DND-41 (cell line): Measurements from ENCODE around the gene OR11H6.

ENCODE experiments used
- ATAC-seq: fragments of 200-7000 bp; cut with Tn5 transposase; 3 replicates; pipeline ENCODE4 v1.9.1; 2021; ENCODE audit warnings: low read depth; ENCODE audit not compliant: insufficient read depth
- DNase-seq: peaks from one replicate; pipeline ENCODE4 v3.0.0-alpha.2; 2020
- H2AFZ ChIP-seq: 2 replicates; pipeline ENCODE4 v1.6.0; 2012; ENCODE audit warnings: low read depth, low read length
- H3K27ac ChIP-seq: 2 replicates; pipeline ENCODE4 v1.5.1; 2012; ENCODE audit warnings: low read length, inconsistent platforms
- H3K27me3 ChIP-seq: fragments of 200-600 bp; sonication (generic); 2 replicates; pipeline ENCODE4 v1.6.0; 2012; ENCODE audit warnings: low read length, mild to moderate bottlenecking, inconsistent platforms; ENCODE audit not compliant: insufficient read depth, poor library complexity
- H3K36me3 ChIP-seq: 2 replicates; pipeline ENCODE4 v1.5.1; 2012; ENCODE audit warnings: low read length, inconsistent platforms; ENCODE audit not compliant: insufficient read depth
- H3K4me1 ChIP-seq: 2 replicates; pipeline ENCODE4 v1.5.1; 2012; ENCODE audit warnings: mild to moderate bottlenecking, low read length; ENCODE audit not compliant: insufficient read depth
- H3K4me2 ChIP-seq: 2 replicates; pipeline ENCODE4 v1.6.0; 2012; ENCODE audit warnings: mild to moderate bottlenecking, moderate library complexity, low read length, inconsistent platforms; ENCODE audit not compliant: insufficient read depth
- H3K4me3 ChIP-seq, 2 experiments: fragments of 200-600 bp in 1 of 2; shearing (Covaris generic) in 1 of 2; 2 replicates each; pipeline ENCODE4 v1.5.1; 2012 to 2016; ENCODE audit warnings: inconsistent platforms in 2 of 2, low read length in 2 of 2, mild to moderate bottlenecking in 2 of 2, low read depth in 1 of 2, moderate library complexity in 1 of 2
- H3K79me2 ChIP-seq: 2 replicates; pipeline ENCODE4 v1.6.0; 2012; ENCODE audit warnings: low read length, inconsistent platforms; ENCODE audit not compliant: insufficient read depth
- H3K9ac ChIP-seq: 2 replicates; pipeline ENCODE4 v1.6.0; 2012; ENCODE audit warnings: low read depth, mild to moderate bottlenecking, inconsistent platforms, low read length, moderate library complexity
- H3K9me3 ChIP-seq: 2 replicates; pipeline ENCODE4 v1.5.1; 2012; ENCODE audit warnings: low read length, moderate library complexity, mild to moderate bottlenecking, inconsistent platforms; ENCODE audit not compliant: insufficient read depth, severe bottlenecking
- H4K20me1 ChIP-seq: 2 replicates; pipeline ENCODE4 v1.6.0; 2012; ENCODE audit warnings: low read length; ENCODE audit not compliant: insufficient read depth
- CTCF ChIP-seq: IDR thresholded peaks from 2 replicates; pipeline ENCODE4 v1.5.1; 2012; ENCODE audit warnings: borderline replicate concordance, low read length, moderate library complexity, mild to moderate bottlenecking; ENCODE audit not compliant: poor library complexity, severe bottlenecking; ENCODE audit errors: extremely low read depth
- EZH2 ChIP-seq: IDR thresholded peaks from 3 replicates; pipeline ENCODE4 v1.6.1; 2012; ENCODE audit warnings: borderline replicate concordance, low read depth, mild to moderate bottlenecking, moderate library complexity, low read length, inconsistent platforms; ENCODE audit not compliant: severe bottlenecking

OR11H6 gene

GRCh38 chr14:20195911-20196310, 27.6 kb upstream of the OR11H6 start:
- no peaks in the 10 kb centered on the region for H3K9me3 ChIP-seq
- no peaks in the 10 kb centered on the region for H3K79me2 ChIP-seq
- H3K4me2 ChIP-seq: no peak overlapping the region
- ATAC-seq (no peak), DNase-seq (no peak)
- no peak for TF ChIP-seq EZH2
- TF ChIP-seq CTCF: peak; percentile 46
- H3K36me3 ChIP-seq: no peaks in the 10 kb centered on the region
- no peaks in the 10 kb centered on the region for H4K20me1 ChIP-seq
- H3K27ac ChIP-seq: no peak overlapping the region
- H2AFZ ChIP-seq: no peak overlapping the region
- H3K4me1 ChIP-seq: no peaks in the 10 kb centered on the region
- H3K27me3 ChIP-seq: peaks cover 3% of the 10 kb centered on the region
- H3K9ac ChIP-seq: no peak overlapping the region
- H3K4me3 ChIP-seq: no peak overlapping the region

GRCh38 chr14:20197459-20197858, 26.1 kb upstream of the OR11H6 start:
- DNase-seq (no peak), ATAC-seq (no peak)
- H4K20me1 ChIP-seq: no peaks in the 10 kb centered on the region
- no peak overlapping the region for H3K4me2 ChIP-seq
- no peaks in the 10 kb centered on the region for H3K79me2 ChIP-seq
- no peak overlapping the region for H3K4me3 ChIP-seq
- no peaks in the 10 kb centered on the region for H3K9me3 ChIP-seq
- peaks cover 3% of the 10 kb centered on the region for H3K27me3 ChIP-seq
- H3K9ac ChIP-seq: no peak overlapping the region
- H2AFZ ChIP-seq: no peak overlapping the region
- no peak for TF ChIP-seq EZH2
- TF ChIP-seq CTCF: no peak
- H3K27ac ChIP-seq: no peak overlapping the region
- no peaks in the 10 kb centered on the region for H3K4me1 ChIP-seq
- H3K36me3 ChIP-seq: no peaks in the 10 kb centered on the region

- H2AFZ ChIP-seq: no peak overlapping the region
- no peak overlapping the region for H3K27ac ChIP-seq
- no peaks in the 10 kb centered on the region for H3K9me3 ChIP-seq
- H3K36me3 ChIP-seq: no peaks in the 10 kb centered on the region
- H3K4me1 ChIP-seq: no peaks in the 10 kb centered on the region
- H3K27me3 ChIP-seq: peaks cover 3% of the 10 kb centered on the region
- H3K79me2 ChIP-seq: no peaks in the 10 kb centered on the region
- no peak overlapping the region for H3K4me3 ChIP-seq
- H3K4me2 ChIP-seq: no peak overlapping the region
- H4K20me1 ChIP-seq: no peaks in the 10 kb centered on the region
- no peak for ATAC-seq
- no peak for DNase-seq
- no peak for TF ChIP-seq EZH2
- no peak for TF ChIP-seq CTCF
- no peak overlapping the region for H3K9ac ChIP-seq
Measured at GRCh38 chr14:20198991-20199390, 24.5 kb upstream of the OR11H6 start.

GRCh38 chr14:20204721-20205120, 18.8 kb upstream of the OR11H6 start:
- DNase-seq (no peak), ATAC-seq (no peak)
- H3K4me3 ChIP-seq: no peak overlapping the region
- TF ChIP-seq CTCF: no peak
- no peak for TF ChIP-seq EZH2
- H3K79me2 ChIP-seq: no peaks in the 10 kb centered on the region
- no peaks in the 10 kb centered on the region for H4K20me1 ChIP-seq
- no peaks in the 10 kb centered on the region for H3K9me3 ChIP-seq
- no peaks in the 10 kb centered on the region for H3K36me3 ChIP-seq
- no peaks in the 10 kb centered on the region for H3K4me1 ChIP-seq
- H3K27ac ChIP-seq: no peak overlapping the region
- H3K9ac ChIP-seq: no peak overlapping the region
- no peak overlapping the region for H3K4me2 ChIP-seq
- no peak overlapping the region for H2AFZ ChIP-seq
- no peaks in the 10 kb centered on the region for H3K27me3 ChIP-seq
